HepG2 (cell line): ENCODE data around the gene NFS1. TPM values are rescaled to one million over a fixed set of nuclear protein-coding genes. Genes with fewer than 3 reads are reported as not detected.
A peak's percentile ranks its signal among the peaks of the same experiment; 100 is the strongest.

ENCODE experiments used
- CHD2 ChIP-seq: IDR thresholded peaks from 2 replicates; pipeline ENCODE4 v1.6.1; 2011; ENCODE audit warnings: low read depth, low read length, improper control_type of control experiment
- FOSL2 ChIP-seq: sonication (generic); formaldehyde crosslinking; IDR thresholded peaks from 2 replicates; pipeline ENCODE4 v1.4.0; 2020; ENCODE audit warnings: missing genetic modification reagents
- FOXA1 ChIP-seq, 2 experiments: fragments of 450-650 bp in 1 of 2; sonication (generic) in 1 of 2; formaldehyde crosslinking in 1 of 2; IDR thresholded peaks; 2 replicates each; pipeline versions ENCODE4 v1.4.0 to v1.6.1; 2016 to 2020; ENCODE audit warnings: missing genetic modification reagents in 1 of 2
- KLF13 ChIP-seq: sonication (generic); formaldehyde crosslinking; IDR thresholded peaks from 2 replicates; pipeline ENCODE4 v1.4.0; 2020; ENCODE audit warnings: mild to moderate bottlenecking, missing genetic modification reagents
- KLF9 ChIP-seq: IDR thresholded peaks from 2 replicates; pipeline ENCODE4 v1.6.1; 2016; ENCODE audit warnings: low read depth
- LCORL ChIP-seq, 2 experiments: fragments of 450-650 bp in 1 of 2; sonication (generic) in 1 of 2; formaldehyde crosslinking in 1 of 2; IDR thresholded peaks; 2 replicates each; pipeline versions ENCODE4 v1.5.0 to v1.6.1; 2017 to 2020; ENCODE audit warnings: antibody characterized with exemption in 1 of 2, missing genetic modification reagents in 1 of 2
- MBD4 ChIP-seq: IDR thresholded peaks from 2 replicates; pipeline ENCODE4 v1.6.1; 2012; ENCODE audit warnings: low read length, inconsistent platforms, borderline replicate concordance
- MZF1 ChIP-seq: sonication (generic); formaldehyde crosslinking; IDR thresholded peaks from 2 replicates; pipeline ENCODE4 v1.8.1; 2023; ENCODE audit warnings: mild to moderate bottlenecking, missing genetic modification reagents, borderline replicate concordance
- NCOA1 ChIP-seq: sonication (generic); formaldehyde crosslinking; IDR thresholded peaks from 2 replicates; pipeline ENCODE4 v1.9.0; 2021; ENCODE audit warnings: missing genetic modification reagents
- SPEN ChIP-seq: sonication (generic); formaldehyde crosslinking; IDR thresholded peaks from 2 replicates; pipeline ENCODE4 v1.5.1; 2020; ENCODE audit warnings: low read depth, mild to moderate bottlenecking, missing genetic modification reagents
- SRSF1 ChIP-seq: fragments of 200-400 bp; formaldehyde crosslinking; optimal IDR thresholded peaks from 2 replicates; pipeline ENCODE3; 2017; ENCODE audit warnings: mild to moderate bottlenecking, low read depth, low read length, moderate library complexity
- TCF12 ChIP-seq, 2 experiments: fragments of 450-650 bp in 1 of 2; sonication (generic) in 1 of 2; formaldehyde crosslinking in 1 of 2; IDR thresholded peaks; 2 replicates each; pipeline versions ENCODE4 v1.6.1 to v1.8.0; 2017 to 2022; ENCODE audit warnings: antibody characterized with exemption in 1 of 2, mild to moderate bottlenecking in 1 of 2, missing genetic modification reagents in 1 of 2, moderate library complexity in 1 of 2
- YY1 ChIP-seq: IDR thresholded peaks from 2 replicates; pipeline ENCODE4 v1.6.1; 2011; ENCODE audit warnings: low read length, low read depth, moderate library complexity, mild to moderate bottlenecking; ENCODE audit not compliant: insufficient read depth, insufficient replicate concordance
- ZBTB21 ChIP-seq: sonication (generic); formaldehyde crosslinking; IDR thresholded peaks from 2 replicates; pipeline ENCODE4 v1.4.0; 2020; ENCODE audit warnings: missing genetic modification reagents
- ZC3H4 ChIP-seq: sonication (generic); formaldehyde crosslinking; IDR thresholded peaks from 2 replicates; pipeline ENCODE4 v1.4.0; 2020; ENCODE audit warnings: missing genetic modification reagents, borderline replicate concordance
- ZFP36L2 ChIP-seq: sonication (generic); formaldehyde crosslinking; IDR thresholded peaks from 2 replicates; pipeline ENCODE4 v1.4.0; 2020; ENCODE audit warnings: missing genetic modification reagents
- ZKSCAN1 ChIP-seq: fragments of 150-350 bp; IDR thresholded peaks from 2 replicates; pipeline ENCODE4 v1.6.1; 2014; ENCODE audit warnings: low read length
- ZNF251 ChIP-seq: sonication (generic); formaldehyde crosslinking; IDR thresholded peaks from 2 replicates; pipeline ENCODE4 v1.9.0; 2021; ENCODE audit warnings: mild to moderate bottlenecking, missing genetic modification reagents
- ZNF3 ChIP-seq: IDR thresholded peaks from 2 replicates; pipeline ENCODE4 v1.7.0; 2017; ENCODE audit warnings: inconsistent platforms
- ZNF451 ChIP-seq: sonication (generic); formaldehyde crosslinking; IDR thresholded peaks from 2 replicates; pipeline ENCODE4 v1.5.0; 2020; ENCODE audit warnings: mild to moderate bottlenecking, missing genetic modification reagents
- ZNF883 ChIP-seq: sonication (generic); formaldehyde crosslinking; IDR thresholded peaks from 2 replicates; pipeline ENCODE4 v1.5.1; 2020; ENCODE audit warnings: mild to moderate bottlenecking, missing genetic modification reagents; ENCODE audit errors: not compliant biosample characterization
- ZNF891 ChIP-seq: sonication (generic); formaldehyde crosslinking; IDR thresholded peaks from 2 replicates; pipeline ENCODE4 v1.5.0; 2020; ENCODE audit warnings: mild to moderate bottlenecking, missing genetic modification reagents
- ZSCAN31 ChIP-seq: sonication (generic); formaldehyde crosslinking; IDR thresholded peaks from 2 replicates; pipeline ENCODE4 v1.5.0; 2020; ENCODE audit warnings: low read depth, mild to moderate bottlenecking, missing genetic modification reagents
- polyA plus RNA-seq, 8 experiments: library from polyadenylated mRNA; depleted of rRNA in 3 of 8; stranded (reverse) in 7 of 8; unstranded in 1 of 8; fragments of >200 nt; fragmentation: Illumina TruSeq in 4 of 8; extraction: Trizol in 4 of 8; gene quantifications; 2 replicates each; pipeline versions ENCODE4 v1.2.1 to v1.2.3, GENCODE V29; 2011 to 2016; ENCODE audit warnings: low read depth in 4 of 8, missing spikeins in 1 of 8, mixed read lengths in 1 of 8; ENCODE audit not compliant: insufficient read depth in 1 of 8
- total RNA-seq, 5 experiments: library from RNA; depleted of rRNA; stranded (reverse); fragments of >200 nt; fragmentation: Illumina TruSeq; extraction: Trizol; gene quantifications; 2 replicates each; pipeline ENCODE4 v1.2.3, GENCODE V29; 2016; ENCODE audit warnings: low read depth in 1 of 5
- TF ChIP-seq, protein P1 (sequence below): sonication (generic); formaldehyde crosslinking; IDR thresholded peaks from 2 replicates; pipeline ENCODE4 v1.4.0; 2020; ENCODE audit warnings: missing genetic modification reagents, borderline replicate concordance
- TF ChIP-seq, protein P2 (sequence below): sonication (generic); formaldehyde crosslinking; IDR thresholded peaks from 2 replicates; pipeline ENCODE4 v1.4.0; 2020; ENCODE audit warnings: missing genetic modification reagents
- TF ChIP-seq, protein P3 (sequence below): sonication (generic); formaldehyde crosslinking; IDR thresholded peaks from 2 replicates; pipeline ENCODE4 v1.4.0; 2020; ENCODE audit warnings: mild to moderate bottlenecking, missing genetic modification reagents

The NFS1 gene
- total and polyA plus RNA-seq, 2 of the 13 experiments (the other 11 are each of a cell fraction or from before 2014, with no cell fraction given), result 65.9 to 88.1 TPM

DNA sequence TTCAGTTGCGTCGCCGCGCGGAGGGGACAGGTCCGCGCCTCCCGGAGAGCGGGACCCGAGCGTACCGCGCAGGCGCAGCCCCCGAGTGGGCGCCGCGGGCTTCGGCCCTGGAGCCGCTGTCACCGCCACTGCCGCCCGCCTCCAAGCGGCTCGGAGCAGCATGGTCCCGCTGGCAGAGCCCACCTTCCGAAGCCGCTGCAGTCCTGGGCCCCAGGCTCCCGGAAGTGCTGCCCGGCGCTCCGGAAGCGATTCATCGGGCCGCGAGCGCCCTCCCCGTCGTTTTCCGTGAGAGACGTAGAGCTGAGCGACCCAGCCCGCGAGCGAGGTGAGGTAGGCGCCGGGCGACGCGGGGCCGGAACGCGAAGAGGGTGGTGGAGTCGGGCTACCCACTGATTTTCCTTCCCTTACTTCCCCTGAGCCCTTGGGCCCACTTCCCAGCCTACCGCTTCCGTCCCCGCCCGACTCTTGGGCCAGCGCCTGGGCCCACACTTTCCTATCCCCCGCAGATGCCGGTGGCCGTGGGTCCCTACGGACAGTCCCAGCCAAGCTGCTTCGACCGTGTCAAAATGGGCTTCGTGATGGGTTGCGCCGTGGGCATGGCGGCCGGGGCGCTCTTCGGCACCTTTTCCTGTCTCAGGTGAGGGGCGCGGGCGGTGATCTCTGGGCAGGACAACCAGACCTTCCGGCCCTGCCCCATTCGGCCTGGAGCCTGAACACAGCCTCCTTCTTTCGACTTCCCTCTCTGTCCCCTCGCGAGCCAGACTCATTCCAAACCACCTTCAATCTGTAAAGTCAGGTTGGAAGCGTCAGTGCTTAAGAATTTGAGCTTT lies at the start of gene NFS1, which contains the start of gene ROMO1 (continued):
- peak; percentile 99 for TF ChIP-seq ZNF883
- no peak; the same call in 1 of the 2 replicates for TF ChIP-seq ZKSCAN1
- no peak for TF ChIP-seq TCF12 (IDR thresholded peaks at IDR 0.05)
- peak; percentile 86 for TF ChIP-seq TCF12 (CRISPR knock-in tag; IDR thresholded peaks at IDR 0.05)
- TF ChIP-seq, protein P1, sequence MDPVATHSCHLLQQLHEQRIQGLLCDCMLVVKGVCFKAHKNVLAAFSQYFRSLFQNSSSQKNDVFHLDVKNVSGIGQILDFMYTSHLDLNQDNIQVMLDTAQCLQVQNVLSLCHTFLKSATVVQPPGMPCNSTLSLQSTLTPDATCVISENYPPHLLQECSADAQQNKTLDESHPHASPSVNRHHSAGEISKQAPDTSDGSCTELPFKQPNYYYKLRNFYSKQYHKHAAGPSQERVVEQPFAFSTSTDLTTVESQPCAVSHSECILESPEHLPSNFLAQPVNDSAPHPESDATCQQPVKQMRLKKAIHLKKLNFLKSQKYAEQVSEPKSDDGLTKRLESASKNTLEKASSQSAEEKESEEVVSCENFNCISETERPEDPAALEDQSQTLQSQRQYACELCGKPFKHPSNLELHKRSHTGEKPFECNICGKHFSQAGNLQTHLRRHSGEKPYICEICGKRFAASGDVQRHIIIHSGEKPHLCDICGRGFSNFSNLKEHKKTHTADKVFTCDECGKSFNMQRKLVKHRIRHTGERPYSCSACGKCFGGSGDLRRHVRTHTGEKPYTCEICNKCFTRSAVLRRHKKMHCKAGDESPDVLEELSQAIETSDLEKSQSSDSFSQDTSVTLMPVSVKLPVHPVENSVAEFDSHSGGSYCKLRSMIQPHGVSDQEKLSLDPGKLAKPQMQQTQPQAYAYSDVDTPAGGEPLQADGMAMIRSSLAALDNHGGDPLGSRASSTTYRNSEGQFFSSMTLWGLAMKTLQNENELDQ (CRISPR knock-in tag), result 0 out of 2 replicates have a peak, but pooled peaks have one; percentile 35
- no peak for TF ChIP-seq ZBTB21 (CRISPR knock-in tag)
- peak; percentile 68 for TF ChIP-seq CHD2
- no peak; the same call in none of the 2 replicates for TF ChIP-seq ZNF451 (CRISPR knock-in tag)
- peak; percentile 91 for TF ChIP-seq ZFP36L2 (CRISPR knock-in tag)
- peak; percentile 87 for TF ChIP-seq YY1
- TF ChIP-seq LCORL (IDR thresholded peaks at IDR 0.05), result no peak
- TF ChIP-seq LCORL (CRISPR knock-in tag; IDR thresholded peaks at IDR 0.05), result peak; percentile 69
- peak; percentile 96 for TF ChIP-seq ZNF891 (CRISPR knock-in tag)
- TF ChIP-seq SPEN (CRISPR knock-in tag), result peak; percentile 99
- TF ChIP-seq FOXA1 (IDR thresholded peaks at IDR 0.05), result no peak
- TF ChIP-seq FOXA1 (CRISPR knock-in tag; IDR thresholded peaks at IDR 0.05), result no peak; the same call in none of the 2 replicates
- TF ChIP-seq SRSF1, result peak; percentile 98
- TF ChIP-seq, protein P2, sequence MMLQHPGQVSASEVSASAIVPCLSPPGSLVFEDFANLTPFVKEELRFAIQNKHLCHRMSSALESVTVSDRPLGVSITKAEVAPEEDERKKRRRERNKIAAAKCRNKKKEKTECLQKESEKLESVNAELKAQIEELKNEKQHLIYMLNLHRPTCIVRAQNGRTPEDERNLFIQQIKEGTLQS (CRISPR knock-in tag), result peak; percentile 60
- TF ChIP-seq ZSCAN31 (CRISPR knock-in tag), result peak; percentile 99
- TF ChIP-seq MBD4, result no peak
- TF ChIP-seq KLF13, result 0 out of 2 replicates have a peak, but pooled peaks have one; percentile 74
- peak; percentile 45; the same call in 1 of the 2 replicates for TF ChIP-seq KLF9
- TF ChIP-seq, protein P3, sequence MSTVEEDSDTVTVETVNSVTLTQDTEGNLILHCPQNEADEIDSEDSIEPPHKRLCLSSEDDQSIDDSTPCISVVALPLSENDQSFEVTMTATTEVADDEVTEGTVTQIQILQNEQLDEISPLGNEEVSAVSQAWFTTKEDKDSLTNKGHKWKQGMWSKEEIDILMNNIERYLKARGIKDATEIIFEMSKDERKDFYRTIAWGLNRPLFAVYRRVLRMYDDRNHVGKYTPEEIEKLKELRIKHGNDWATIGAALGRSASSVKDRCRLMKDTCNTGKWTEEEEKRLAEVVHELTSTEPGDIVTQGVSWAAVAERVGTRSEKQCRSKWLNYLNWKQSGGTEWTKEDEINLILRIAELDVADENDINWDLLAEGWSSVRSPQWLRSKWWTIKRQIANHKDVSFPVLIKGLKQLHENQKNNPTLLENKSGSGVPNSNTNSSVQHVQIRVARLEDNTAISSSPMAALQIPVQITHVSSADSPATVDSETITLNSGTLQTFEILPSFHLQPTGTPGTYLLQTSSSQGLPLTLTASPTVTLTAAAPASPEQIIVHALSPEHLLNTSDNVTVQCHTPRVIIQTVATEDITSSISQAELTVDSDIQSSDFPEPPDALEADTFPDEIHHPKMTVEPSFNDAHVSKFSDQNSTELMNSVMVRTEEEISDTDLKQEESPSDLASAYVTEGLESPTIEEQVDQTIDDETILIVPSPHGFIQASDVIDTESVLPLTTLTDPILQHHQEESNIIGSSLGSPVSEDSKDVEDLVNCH (CRISPR knock-in tag), result no peak
- no peak for TF ChIP-seq ZNF3 (CRISPR knock-in tag)
- peak; percentile 66 for TF ChIP-seq FOSL2 (CRISPR knock-in tag)
- peak; percentile 72 for TF ChIP-seq NCOA1 (CRISPR knock-in tag)
- TF ChIP-seq MZF1, result no peak
- TF ChIP-seq ZC3H4, result no peak
- no peak for TF ChIP-seq ZNF251
